Renal cortical epithelial cell (primary cell): ENCODE measurements around the gene NOTCH4. TPM values are rescaled to one million over a fixed set of nuclear protein-coding genes. Genes with fewer than 3 reads are reported as not detected.

Source experiments
- DNase-seq: peaks from one replicate; pipeline ENCODE4 v3.0.0-alpha.2; 2011; ENCODE audit warnings: low read depth
- total RNA-seq: library from RNA; depleted of rRNA; stranded (reverse); fragments of >200 nt; gene quantifications from 2 replicates; pipeline ENCODE4 v1.2.3, GENCODE V29; 2014

NOTCH4 gene
- total RNA-seq, 1 donor from 2014 or later = 0.85 TPM

DNA sequence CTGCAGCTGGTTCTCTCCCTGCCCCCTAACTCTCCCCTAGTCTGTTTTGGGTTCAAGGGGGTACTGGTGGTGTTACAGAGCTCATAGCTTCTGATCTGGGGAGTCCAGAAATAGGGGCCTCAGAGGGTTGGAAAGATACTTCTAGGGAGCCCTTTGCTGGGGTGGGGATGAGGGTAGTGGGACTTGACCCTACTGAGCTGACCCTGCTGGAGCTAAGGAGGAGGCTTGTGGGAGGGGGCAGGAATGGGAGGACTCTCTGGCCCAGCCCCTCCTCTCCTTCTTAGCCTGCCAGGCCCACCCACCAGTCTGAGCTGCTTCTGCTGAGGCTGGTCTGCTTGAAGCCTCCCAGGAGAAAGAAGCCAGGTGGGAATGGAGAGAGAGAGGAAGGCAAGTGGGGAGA, 59.6 kb downstream of the NOTCH4 start, which contains the start of gene EGFL8:
Gene EGFL8, plus strand, starts transcription at position 301 of the 400 bp plus-strand sequence. CDS start 1,571 bp downstream, outside the sequence.
- DNase-seq = no peak

DNA sequence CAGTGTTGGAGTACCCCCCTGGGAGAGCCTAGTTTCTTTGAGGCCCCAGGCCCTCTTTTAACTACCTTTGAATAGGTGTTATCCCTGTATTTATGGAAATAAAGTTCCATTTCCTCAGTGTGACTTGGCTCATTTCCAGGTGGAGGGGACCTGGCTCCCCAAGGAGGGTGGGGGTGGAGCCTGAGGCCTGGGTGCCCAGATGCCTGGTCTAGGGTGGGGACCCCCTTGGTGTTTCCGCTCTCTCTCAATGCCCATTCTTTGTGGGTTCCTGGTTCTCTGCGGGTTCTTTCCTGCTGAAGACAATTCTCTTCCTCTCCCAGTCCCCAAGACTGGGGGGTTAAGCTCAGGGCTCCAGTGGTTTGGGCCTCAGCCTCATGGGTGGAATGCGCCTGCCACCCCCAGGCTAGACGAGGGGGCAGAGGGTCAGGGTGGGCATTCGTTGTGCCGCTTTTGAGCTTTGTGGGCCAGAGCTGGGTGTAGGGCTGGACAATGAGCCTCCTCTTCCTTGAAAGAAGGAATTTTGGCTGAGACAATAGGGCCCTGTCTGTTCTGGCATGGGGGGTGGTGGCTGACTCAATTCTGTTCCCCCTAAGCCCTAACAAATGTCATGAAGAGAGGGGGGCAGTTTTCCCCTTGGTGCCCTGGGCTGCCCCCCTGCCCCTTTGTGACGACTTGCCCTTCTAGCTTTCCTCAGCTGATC, 60.2 kb downstream of the NOTCH4 start:
- DNase-seq = no peak

DNA sequence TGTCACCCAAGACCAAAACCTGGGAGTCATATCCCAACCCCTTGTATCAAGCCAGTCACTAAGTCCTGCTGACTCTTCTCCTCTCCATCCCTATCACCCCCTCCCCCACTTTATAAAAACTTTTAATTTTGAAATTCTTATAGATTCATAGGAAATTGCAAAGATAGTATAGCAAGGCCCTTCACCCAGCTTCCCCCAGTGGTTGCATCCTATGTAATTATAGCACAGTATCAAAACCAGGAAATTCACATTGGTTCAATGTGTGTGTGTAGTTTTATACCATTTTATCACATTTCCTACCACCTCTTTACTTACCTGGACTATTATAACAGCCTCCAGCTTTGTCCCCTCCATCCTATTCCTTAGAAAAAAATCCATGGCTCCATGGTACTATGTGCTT, 65.8 kb downstream of the NOTCH4 start:
- DNase-seq = no peak

DNA sequence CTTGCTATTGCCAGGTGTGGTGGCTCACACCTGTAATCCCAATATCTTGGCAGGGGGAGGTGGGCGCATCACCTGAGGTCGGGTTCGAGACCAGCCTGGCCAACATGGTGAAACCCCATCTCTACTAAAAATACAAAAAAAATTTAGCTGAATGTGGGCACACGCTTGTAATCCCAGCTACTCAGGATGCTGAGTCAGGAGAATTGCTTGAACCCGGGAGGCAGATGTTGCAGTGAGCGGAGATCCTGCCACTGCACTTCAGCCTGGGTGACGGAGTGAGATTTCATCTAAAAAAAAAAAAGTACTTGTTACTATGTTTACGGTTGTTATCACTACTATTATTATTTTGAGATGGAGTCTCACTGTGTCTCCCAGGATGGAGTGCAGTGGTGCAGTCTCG, 67.0 kb downstream of the NOTCH4 start:
- no peak for DNase-seq

DNA sequence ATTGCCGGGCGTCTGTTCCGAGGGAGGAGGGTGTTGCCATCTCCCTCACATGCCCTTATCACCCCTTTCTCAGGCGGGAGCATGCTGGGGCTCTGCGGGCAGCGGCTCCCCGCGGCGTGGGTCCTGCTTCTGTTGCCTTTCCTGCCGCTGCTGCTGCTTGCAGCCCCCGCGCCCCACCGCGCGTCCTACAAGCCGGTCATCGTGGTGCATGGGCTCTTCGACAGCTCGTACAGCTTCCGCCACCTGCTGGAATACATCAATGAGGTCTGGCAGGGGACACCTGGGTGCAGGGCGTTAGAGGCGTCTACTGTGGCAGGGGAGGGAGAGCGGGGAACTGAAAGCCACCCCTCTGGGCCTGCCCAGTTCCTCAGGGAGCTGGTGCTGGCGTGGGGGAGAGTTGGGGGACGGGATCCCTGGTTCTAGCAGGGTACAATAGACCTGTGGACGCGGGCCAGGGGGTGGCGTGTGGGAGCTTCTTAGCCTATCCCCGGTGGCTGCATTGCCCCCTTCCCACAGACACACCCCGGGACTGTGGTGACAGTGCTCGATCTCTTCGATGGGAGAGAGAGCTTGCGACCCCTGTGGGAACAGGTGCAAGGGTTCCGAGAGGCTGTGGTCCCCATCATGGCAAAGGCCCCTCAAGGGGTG, 69.2 kb downstream of the NOTCH4 start:
- DNase-seq = peak; percentile 68

DNA sequence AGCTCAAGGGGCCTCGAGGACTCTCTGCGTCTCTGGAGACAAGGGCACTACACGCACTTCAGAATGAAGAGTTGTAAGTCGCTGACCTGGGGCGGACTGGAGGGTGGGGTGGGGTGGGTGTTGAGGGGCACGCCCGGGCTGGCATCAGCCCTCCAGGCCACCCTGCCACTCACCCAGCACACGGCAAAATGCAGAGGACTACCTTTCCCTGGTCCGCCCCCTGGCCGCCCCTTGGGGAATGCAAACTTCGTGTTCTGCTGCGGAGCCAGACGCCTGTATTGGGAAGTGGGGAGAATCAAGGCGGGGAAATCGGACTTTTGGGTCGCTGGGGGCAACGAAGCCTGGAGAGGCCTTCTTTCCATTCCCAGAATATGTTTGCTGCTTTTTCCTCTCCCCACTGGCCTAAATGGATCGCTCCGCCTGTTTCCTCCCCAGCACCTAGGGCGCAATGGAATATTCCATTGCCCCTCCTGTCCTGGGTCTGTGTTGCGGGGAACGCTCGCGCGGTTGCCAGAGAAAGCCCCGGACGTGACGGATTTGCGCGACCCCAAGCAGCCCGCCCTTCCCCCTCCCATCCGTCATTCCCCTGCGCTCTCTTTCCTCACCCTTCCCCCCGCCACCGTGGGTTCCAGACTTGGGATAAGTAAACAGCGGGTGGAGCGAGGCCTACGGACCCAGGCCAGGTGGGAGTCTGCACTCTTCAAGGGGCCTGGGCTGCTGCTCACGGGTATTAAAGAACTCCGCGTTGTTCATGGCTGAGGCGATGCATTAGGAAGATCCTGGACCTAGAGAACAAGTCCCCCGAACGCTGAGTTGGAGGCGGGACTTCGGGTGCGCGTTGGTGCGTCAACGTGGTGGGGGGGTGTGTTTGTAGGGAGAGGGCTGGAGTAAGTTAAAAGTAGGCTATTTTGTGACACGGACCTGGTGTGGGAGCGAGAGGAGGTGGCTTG, 70.0 kb downstream of the NOTCH4 start, which contains the start of gene PPT2:
Gene PPT2, plus strand, starts transcription at position 578 of the 950 bp plus-strand sequence. CDS start 454 bp downstream, outside the sequence.
- peak; percentile 83 for DNase-seq

DNA sequence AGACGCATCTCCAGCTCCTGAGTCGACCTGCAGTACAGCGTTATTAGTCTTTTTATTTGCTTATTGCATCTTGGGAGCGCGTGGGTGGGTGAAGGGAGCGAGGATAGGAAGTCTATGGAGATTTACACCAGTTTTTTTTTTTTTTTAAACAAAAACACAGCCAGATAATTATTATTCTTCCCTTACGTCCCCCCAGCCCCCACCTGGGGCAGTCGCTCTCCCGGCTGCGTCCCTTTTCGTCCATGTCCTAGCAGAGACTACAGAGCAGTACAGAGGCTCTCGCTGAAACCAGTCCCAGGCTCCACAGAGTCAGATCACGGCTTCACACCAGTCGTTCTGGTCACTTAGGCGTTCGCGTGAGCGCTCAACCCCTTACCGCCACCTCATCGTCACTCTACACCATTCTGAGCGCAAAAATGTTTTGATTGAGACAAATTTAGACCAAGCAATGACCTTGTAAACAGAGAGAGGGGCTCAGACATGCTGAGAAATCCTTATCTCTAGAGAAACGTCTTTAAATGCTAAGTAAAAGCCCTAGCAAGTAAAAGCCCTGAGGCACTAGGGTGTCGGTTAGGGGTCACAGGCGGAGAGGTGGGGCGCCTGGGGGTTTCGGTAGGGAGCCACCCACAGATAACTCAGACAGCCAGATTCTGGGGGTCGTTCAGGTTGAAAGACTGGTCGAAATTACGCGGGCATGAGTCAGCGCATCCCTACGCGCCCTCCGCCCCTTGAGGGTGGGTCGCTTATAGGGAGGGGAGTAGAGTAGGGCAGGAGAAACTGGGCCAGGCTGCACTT, 70.9 kb downstream of the NOTCH4 start:
- DNase-seq = peak; percentile 24

DNA sequence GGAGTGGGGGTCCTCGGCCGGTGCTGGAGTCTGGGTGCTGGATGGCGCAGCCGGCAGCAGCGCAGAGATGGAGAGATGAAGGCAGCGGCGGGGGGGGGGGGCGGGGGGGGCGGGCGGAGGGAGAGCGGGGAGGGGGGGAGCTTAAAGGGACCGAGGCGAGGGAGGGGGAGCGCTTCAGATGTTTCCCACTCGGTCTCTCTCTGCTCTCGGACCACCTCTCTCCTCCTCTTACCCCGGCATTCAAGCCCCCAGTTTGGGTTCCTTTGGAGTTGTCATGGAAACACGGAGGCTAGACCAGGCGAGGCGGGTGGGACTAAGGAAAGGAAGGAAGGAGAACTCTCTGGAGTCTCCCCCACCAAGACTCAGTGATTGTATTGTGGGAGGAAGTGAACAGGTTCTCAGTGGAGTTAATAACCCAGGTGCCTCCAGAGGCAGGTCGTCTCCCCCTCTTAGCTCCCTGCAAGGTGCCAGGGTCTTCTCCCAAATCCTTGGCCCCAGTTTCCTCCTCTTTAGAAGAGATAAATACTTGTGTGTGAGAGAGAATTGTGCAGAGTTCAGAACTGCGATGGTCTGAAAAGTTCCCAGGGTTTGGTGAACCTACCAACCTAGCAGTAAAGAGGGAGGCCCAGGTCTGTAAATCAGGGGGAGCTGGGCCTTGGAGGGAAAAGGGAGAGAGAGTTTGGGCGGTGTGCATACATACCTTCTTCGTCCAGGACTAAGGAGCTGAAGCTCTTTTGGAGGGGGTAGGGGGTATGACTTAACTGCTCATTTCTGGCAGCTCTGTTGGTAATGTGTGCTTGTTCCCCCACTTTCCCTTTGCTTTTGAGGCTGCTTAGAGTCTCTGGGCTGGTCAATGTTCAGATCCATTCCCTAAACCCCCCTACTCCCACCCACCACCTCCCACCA, 71.8 kb downstream of the NOTCH4 start, which contains the start of gene PRRT1:
Gene PRRT1, minus strand, starts transcription at position 77 of the 906 bp plus-strand sequence. CDS start 112 bp downstream, outside the sequence.
- no peak for DNase-seq

DNA sequence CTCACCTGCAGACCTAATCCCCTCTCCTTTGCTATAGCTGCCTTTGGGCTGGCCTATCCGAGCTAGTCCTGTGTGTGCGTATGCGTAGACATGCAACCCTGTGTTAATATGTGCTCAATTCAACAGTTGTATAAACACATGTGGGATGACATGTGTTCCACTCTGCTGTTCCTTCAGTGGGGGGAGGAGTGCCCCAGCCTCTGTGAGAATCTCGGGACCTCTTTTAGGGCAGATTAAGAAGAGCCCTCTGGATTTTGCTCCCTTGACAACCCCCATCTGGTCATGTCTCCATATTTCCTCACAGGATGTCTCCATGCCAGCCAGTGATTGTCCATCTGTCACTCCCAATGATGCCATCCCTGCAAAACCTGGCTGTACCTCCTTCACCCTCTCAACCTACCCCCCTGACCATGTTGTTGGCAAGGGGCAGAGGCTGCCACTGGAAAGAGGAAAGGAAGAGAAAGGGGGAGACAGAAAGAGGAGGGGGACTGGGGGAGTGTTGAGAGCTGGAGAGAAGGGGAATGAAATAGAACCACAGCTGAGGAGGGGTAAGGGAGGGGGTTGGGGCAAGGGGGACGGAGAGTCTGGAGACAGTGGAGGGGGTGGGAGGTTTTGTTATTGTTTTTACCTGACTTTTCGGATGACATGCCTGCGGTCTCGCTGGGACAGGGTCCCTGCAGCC, 72.5 kb downstream of the NOTCH4 start:
- DNase-seq = no peak

DNA sequence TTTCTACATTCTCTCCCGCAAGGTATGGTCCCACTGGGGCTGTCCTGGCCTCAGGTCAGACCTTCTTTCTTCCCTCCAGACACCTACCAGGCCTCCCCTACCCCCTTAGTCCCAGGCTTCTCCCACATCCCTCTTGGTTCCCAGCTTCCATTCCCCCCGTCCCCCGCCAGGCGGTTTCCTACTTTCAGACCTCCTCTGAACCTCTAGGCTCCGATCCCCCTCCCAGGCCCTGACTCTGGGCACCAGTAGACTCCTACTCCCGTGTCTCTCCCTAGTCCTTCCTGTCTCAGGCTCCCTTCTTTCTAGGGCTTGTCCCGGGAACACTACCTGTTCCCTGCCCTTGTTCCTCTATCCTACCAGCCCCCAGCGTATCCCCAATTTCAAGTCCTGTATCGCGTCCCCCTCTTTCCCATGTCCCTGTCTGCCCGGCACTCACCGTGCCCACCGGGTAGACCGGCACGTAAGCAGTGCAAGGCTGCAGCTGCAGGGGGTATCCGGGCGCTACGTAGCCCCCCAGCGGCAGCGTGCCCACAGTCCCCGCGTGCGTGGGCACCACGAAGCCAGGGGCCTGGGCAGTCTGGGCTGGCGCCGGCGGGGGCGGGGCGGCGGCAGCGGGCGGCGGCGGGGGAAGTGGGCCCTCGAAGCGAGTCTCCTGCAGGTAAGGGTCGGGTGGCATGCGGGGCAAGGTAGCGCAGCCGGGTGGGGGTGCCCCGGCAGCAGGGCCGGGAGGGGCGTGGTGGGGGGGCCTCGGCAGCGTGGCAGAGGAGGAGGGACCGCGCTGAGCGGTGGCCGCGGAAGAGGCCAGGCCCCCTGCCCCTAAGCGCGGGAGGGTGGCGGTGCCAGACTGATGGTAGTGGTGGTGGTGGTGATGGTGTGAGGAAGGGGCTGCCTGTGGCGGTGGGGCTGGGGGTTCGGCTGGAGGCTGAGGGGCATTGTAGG, 73.7 kb downstream of the NOTCH4 start:
- no peak for DNase-seq

DNA sequence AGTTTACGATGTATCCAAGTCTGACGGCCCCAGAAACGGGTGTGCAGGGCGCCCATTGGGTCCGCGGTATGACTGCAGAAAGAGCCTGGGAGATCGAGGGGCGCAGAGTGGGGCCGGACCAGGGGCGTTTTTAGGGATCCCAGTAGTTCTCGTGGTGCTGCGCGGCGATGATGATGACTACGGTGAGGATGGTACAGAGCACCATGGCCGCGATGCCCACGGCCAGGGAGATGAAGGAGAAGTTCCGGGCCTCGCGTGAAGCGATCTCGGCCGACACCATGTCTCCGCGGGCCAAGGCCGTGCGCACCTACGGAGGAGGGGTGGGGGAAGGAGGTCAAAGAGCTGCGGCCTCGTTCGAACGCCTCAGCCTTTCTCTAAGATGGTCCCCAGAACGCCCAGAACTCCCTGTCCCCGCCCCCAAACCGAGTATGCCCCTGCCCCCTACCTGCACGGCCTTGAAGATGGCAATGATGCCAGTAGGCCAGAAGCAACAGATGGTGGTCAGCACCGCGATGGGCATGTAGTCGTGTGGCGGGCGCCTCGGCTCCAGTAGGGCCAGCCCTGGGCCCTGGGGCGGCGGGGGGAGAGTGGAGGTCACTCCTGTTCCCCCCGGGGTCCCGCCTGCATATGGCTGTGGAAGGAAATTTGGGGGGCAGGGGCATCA, 74.6 kb downstream of the NOTCH4 start:
- no peak for DNase-seq

DNA sequence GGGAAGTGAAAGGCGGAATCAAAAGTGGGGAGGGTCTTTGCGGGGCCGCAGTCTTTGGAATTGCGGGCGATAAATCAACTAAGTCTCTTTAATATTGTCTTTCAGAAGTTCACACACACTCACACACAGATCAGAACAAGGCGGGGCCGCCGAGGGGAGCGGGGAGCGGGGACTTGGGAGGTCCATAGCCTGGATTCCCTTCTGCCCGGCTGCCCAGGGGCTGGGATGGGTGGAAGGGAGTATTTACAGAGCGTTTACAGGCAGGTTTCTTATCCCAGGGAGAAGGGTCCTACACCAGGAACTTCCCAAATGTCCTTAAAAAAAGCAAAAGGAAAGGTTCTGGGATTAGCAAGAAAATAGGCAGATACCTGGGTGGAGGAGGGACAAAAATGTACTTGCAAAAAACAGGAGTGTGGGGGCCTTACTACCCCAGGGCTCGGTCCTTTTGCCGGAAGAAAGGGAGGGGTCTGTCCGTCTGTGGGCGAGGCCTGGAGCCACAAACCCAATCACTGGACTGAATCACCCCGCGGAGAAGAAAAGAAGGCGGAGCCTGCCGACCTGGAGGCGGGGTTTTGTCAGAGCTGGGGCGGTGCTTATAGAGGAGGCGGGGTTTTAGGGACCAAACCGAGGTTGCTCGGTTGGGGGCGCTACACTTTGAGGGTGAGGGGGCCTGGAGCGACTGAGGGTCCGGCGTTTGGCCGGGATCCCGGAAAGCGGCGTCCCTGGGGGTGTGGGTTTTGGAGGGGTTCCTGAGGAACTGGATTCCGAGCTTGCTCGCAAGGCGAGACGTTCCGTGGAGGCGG, 75.4 kb downstream of the NOTCH4 start:
- DNase-seq = peak; percentile 58

DNA sequence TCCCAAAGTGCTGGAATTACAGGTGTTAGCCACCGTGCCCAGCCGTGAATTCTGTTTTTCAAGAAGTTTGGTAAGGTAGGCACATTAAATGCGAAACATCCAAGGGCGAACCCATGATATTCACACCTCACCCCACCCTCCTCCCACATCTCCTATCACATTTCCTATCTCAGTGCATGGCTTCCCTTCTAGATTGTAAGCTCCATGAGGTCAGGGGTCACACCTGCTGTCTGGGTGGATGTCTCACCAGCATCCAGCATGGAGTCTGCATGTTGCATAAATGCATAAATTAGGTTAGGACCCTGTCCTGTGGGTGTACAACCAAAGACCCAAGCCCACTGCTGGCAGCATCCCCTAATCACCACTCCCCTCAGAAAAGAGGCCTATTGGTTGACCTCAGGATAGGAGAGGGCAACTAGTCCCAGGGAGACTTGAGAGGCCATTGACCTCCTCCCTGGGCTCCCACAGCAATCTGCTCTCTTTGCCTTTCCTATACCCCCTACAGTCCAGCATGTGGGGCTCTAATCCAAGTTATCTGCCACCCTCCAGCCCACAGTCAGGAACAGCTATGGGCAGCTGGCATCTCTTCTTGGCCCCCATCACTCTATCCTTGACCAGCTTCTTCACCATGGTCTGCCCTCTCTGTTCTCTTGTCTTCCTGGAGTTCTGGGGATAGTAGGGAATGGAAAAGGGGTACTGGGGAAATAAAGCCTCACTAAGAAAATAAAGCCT, 76.3 kb downstream of the NOTCH4 start:
- DNase-seq = no peak

DNA sequence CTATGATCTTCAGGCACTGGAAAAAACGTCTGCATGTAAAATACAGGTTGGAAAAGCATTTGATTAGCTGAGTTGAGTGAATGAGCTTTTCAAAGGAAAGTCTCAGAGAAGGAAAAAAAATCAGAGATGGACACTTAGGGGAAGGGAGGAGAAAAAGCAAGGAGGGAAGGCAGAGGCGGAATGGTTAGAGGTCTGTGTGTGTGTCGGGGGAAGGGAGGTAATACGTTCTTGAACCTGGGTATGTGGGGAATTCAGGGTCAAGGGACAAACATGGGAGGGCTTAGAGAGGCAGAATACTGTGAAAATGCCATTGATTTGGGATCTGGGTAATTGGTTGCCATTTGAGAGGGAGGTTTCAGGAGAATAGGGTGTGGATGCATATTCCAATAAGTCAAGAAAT, 77.2 kb downstream of the NOTCH4 start:
- no peak for DNase-seq

DNA sequence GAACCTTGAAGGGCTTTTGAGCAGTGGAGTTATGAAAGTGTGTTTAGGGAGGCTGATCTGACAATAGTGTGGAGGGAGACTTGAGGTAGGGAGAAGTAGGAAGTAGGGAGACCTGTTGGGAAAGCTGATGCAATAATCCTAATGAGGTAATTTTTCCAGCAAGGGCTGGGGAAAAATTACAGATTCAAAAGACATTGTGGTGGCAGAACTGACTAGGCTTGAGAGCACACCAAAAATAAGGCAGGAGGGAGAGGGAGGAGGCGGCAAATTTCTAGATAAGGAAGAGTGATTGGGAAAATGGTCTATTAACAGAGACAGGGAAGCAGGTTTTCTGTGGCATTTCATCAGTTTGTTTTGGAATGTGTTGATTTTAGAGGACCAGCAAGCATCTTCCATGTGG, 77.6 kb downstream of the NOTCH4 start:
- DNase-seq = peak; percentile 31
